SKM-1 (cell line): ENCODE results near the gene SBF2.

Experiments used
- DNase-seq: peaks from one replicate; lab custom pipeline; 2025; ENCODE audit not compliant: unreplicated experiment; lab: John Stamatoyannopoulos, UW

The SBF2 gene

DNA sequence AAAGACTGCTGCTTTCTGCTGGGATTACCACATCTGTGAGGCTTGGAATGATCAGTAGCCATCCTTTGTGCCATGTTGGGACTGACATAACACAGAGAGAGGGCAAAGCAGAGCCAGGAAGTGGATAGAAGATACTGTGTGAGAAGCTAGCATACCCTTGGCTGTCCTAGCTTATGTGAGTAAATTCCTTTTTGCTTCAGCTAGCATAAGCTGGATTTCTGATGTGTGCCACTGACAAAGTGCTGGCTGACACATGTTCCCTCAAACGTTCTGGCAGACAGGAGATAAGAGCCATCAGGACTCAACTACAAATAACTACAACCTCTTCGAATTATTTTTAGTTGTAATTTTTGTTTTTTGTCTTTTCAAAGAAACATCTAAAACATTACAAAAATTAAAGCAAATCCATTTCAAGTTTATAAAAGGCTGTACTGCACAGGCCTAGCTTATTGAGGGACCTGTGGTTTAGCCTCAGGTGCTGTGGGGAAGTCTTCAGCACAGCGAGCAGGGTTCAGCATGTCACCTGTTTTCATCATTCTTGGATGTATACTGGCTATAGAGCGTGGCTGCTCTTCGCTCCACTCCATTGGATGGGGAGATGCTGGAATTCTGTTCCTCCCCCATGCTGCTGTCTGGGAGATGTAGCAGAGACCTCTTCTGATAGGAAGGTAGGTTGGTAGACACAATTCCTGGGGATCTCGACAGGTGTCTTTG is 509.3 kb downstream of the SBF2 start:
- DNase-seq: no peak

DNA sequence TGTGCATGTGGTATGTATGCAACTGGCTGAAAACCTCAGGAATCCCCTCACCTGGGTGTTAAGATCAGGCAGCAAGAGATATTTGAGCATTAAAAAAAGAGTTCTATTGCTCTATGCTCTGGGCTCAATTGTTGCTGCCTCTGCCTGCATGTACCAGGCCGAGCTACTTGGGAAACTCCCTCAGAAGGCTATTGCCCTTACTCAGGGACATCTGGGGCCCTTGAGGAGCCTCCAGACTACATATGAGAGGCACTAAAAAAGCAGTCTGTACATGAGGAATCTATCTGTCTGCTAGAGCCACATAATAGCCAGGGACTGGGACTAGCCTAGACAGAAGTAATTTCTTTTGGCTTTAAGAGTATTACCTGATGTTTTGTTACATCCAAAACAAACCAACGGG is 510.0 kb downstream of the SBF2 start:
- DNase-seq: no peak

- no peak for DNase-seq
These were observed 513.1 kb downstream of the SBF2 start for GRCh38 chr11:9780929-9781328.

DNA sequence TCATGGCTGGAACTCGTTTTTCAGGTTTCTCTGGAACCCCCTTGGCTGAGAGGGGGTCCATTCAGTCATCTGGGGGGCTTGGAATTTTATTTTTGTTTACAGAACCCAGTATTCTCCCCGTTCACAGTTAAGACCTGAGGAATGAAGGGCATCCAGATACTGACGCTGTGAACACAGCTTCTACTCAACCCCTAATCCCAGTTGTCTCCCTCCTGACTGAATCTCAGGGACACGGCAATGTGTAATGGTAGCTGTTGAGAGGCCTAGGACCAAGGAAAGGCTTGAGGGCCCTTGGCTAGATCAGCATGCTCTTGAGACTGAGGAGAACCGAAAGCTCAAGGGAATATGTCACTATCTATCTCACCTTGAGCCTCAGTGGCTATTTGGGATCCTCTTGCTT is 516.5 kb downstream of the SBF2 start:
- DNase-seq: no peak

- no peak for DNase-seq
These were observed 517.0 kb downstream of the SBF2 start for GRCh38 chr11:9777066-9777465.

- no peak for DNase-seq
These were observed 517.8 kb downstream of the SBF2 start for GRCh38 chr11:9776203-9776602.

DNA sequence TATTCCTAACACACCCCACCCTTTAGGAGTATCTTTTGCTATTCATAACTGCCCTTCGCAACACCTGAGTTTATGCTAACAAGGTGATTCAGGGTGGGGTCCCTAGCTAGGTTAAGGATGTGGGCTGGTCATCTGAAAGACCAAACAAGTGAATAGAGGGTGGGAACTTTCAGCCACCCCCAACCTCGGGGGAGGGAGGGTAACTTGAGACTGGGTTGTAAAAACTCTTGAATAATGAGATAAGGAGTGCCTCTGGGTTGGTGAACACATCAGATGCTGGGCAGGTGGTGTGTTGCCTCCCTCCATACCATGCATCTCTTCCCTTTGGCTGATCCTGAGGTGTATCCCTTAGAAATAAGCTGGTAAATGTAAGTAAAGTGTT is 518.6 kb downstream of the SBF2 start:
- DNase-seq: no peak

DNA sequence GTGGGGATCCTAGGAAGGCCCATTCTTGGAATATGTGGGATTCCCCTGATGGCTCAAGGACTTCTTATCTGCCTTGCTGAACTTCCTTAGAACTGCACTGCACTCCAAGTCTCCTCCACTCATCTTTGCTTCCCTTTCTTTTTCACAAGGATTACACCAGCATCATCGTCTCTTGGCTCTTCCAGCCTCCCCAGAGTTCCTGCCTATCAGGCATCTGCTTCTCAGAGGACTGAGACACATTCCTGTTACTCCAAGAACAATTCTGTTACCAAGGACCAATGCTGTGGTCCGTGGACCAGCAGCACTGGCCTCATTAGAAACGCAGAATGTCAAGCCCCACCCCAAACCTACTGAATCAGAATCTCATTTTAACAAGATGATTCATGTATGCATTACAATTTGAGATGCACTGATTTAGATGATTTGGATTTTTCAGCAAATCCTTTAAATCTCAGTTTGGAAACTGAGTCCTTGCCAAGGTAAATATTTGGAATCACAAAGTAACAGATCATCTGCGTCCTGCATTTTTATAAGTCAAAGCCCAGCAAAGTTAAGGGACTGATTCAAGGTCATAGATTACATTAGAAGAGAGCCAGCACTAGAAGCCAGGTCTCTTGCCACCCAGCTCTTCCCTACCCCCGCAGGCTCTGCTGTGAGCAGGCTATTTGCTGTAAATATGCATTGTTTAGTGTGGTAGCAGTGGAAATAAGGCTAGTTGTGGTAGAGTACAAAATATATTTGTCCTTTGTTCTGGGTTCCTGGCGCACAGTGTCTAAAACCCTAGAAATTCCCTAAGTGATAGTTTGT is 519.2 kb downstream of the SBF2 start:
- no peak for DNase-seq

DNA sequence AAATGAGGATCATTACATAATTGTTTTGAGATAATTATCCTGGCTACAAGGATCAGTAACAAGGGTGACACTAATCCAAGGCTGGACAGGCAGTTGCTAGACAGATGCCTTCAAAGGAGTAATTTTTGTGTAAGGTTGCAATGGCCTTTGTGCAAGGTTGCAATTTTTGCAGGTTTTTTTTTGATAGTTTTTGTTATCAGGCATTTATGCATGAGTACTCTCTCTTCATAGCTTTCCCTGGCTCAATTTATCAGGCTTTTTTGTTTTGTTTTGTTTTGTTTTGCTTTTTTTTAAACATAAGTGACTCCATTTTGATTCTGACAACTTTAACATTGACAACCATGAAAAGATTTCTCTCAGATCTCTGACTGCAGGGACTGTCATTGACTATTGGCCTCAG is 519.9 kb downstream of the SBF2 start:
- no peak for DNase-seq

- no peak for DNase-seq
These were observed 520.5 kb downstream of the SBF2 start for GRCh38 chr11:9773524-9773923.

GRCh38 chr11:9772218-9772617 is 521.8 kb downstream of the SBF2 start:
- no peak for DNase-seq

DNA sequence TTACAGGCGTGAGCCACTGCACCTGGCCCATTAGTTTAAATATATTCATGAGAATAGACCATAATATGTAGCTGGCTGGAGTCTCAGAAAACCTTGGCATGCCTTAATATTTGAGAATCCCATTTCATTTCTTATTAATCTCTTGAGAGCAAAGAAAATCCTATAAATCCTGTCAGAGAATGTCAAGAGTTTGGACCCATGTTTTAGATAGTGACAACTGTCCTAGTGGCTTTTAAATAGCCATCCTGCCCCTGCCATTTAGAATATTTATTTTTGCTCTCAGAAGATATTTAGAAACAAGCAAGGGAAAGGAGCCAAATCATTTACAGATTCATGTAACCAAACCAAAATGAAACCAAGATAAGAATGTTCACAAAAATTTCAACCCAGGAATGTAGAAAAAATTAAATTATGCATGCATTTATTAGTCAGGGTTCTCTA is 522.9 kb downstream of the SBF2 start:
- DNase-seq: no peak

DNA sequence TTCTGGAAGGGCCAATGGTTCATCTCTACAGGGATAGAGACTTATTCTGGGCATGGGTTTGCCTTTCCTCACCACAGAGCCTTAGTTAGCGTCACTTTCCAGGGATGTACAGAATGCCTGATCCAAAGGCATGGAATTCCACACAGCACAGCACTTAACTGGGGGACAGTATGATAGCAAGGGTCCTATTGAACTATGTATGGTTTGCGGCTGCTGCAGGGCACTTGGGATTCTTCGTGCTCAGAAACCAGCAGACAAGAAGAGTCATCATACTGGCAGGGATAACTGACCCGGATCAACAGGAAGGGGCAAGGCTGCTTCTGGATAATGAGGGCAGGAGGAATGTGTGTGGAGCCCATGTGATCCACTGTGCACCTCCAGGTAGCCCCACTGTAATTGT is 524.4 kb downstream of the SBF2 start:
- DNase-seq: no peak

DNA sequence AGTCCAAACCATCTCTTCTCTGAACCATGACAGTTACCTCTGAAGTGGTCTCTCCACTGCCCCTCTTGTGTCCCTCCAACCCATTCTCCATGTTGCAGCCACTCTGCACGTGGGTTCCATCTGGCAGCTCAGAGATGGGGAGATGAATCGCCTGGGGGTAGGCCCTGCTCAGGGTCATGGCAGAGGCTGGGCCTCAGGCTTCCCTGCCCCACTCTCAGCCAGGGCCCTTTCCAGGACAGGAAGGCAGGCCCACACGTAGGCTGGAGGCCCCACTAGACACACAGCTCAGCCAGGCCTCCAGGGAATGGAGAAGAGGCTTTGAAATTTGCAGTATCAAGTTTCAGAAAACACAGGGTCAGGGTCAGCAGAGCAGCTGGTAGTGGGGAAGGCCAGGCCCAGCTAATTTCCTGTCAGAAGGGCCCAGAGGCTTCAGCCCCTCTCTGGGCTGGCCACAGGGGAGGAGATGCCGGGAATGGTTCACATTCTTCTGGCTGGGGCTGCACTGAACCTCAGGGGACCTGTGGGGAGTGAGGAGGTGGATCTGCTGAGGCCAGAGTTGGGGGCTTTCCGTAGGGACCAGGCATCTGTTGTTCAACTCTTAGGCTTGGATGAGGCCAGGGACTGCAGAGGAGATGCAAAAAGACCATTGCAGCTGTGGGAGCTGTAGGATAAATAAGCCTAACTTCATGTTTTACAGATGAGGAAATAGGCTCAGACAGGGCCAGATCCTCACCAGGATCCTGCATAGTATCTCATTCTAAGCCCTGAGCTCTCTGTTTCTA is 528.5 kb downstream of the SBF2 start:
- no peak for DNase-seq

DNA sequence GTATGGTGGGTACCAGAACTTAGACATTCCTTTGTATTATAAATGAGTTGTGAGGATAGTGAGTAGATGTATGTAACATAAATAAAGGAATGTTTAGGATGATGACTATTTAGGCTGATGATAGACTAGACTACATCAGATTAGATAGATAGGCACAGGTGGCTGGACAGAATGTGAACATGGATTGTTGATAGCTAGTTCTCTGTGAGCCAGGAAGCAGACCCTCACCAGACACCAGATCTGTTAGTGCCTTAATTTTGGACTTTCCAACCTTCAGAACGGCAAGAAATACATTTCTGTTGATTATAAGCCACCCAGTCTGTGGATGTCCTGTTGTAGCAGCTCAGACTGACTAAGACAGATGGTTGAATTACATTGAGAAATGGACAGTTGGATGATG is 530.7 kb downstream of the SBF2 start:
- DNase-seq: no peak

- no peak for DNase-seq
These were observed 531.5 kb downstream of the SBF2 start for GRCh38 chr11:9762531-9762930.

- no peak for DNase-seq
These were observed 532.5 kb downstream of the SBF2 start for GRCh38 chr11:9761441-9761945.

DNA sequence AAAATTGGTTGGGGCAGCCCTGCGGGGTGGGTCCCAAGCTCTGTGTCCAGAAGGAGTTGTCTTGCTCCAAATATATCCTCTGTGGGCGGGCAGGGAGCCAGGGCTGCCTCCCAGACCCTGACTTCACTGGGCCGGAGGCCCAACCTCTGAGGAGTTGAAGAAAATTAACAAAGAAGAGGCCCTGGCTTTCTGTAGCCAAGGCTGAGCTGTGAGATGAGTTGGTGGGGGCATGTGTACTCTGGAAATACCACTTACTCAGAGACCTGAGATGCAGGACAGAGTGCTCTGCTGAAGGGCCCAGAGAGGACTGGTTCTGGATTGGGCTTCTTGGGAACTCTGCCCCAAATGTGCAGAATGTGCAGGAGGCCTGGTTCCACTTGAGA is 533.8 kb downstream of the SBF2 start:
- DNase-seq: no peak

- peak; percentile 69 for DNase-seq
These were observed 534.4 kb downstream of the SBF2 start for GRCh38 chr11:9759519-9760192.

GRCh38 chr11:9758637-9759518 is 535.1 kb downstream of the SBF2 start:
- no peak for DNase-seq
